HepG2 (cell line): ENCODE measurements around the gene PLOD3. TPM values are rescaled to one million over a fixed set of nuclear protein-coding genes. Genes with fewer than 3 reads are reported as not detected.

Source experiments
- ATAC-seq: fragments of 200-7000 bp; cut with Tn5 transposase; 3 replicates; pipeline ENCODE4 v1.9.1; 2020; ENCODE audit warnings: mild to moderate bottlenecking, moderate library complexity
- BruUV-seq: library from RNA; stranded (reverse); fragments of 400-500 nt; replicated peaks from 2 replicates; lab custom pipeline; 2021; lab: Mats Ljungman, UMichigan
- CTCF ChIA-PET: fragments of 300-600 bp; formaldehyde crosslinking; extraction: SDS; loops from one replicate; lab custom pipeline; 2021; ENCODE audit warnings: low total read pairs, inconsistent platforms, low intra/inter-chr PET ratio; lab: Yijun Ruan, JAX
- POLR2A ChIA-PET: fragments of 350-600 bp; sonication (Branson Sonifier 250); formaldehyde crosslinking; loops from one replicate; lab custom pipeline; 2020; ENCODE audit warnings: antibody characterized with exemption, inconsistent platforms; lab: Yijun Ruan, JAX
- DNase-seq: peaks from one replicate; pipeline ENCODE4 v3.0.0-alpha.2; 2015; ENCODE audit warnings: low spot score
- FAIRE-seq: peaks from 3 replicates; lab custom pipeline; 2011; peaks lifted over from hg19 to GRCh38; lab: Jason Lieb, UNC
- H2AFZ ChIP-seq: one replicate; pipeline ENCODE4 v1.6.1; 2011; ENCODE audit warnings: low read length, inconsistent platforms
- H3K27ac ChIP-seq: fragments of 300-600 bp; 3 replicates; pipeline ENCODE4 v1.8.0; 2011; ENCODE audit warnings: mixed run types, mild to moderate bottlenecking, mixed read lengths, low read length, inconsistent platforms; ENCODE audit not compliant: insufficient read depth; ENCODE audit errors: extremely low read length
- H3K27me3 ChIP-seq, 2 experiments: fragments of 200-600 bp in 1 of 2; 2 replicates in 1 of 2; 3 replicates in 1 of 2; pipeline versions ENCODE4 v1.6.0 to v1.8.0; 2011; ENCODE audit warnings: low read length in 2 of 2, mild to moderate bottlenecking in 2 of 2, moderate library complexity in 2 of 2, inconsistent platforms in 1 of 2; ENCODE audit not compliant: insufficient read depth in 2 of 2, control insufficient read depth in 1 of 2
- H3K36me3 ChIP-seq, 2 experiments: fragments of 200-600 bp in 1 of 2; replicated peaks in 1 of 2; 2 replicates in 1 of 2; 3 replicates in 1 of 2; pipeline versions ENCODE4 v1.5.1 to v1.8.0; 2011; ENCODE audit warnings: low read length in 2 of 2, inconsistent platforms in 1 of 2; ENCODE audit not compliant: insufficient read depth in 2 of 2, control insufficient read depth in 1 of 2
- H3K4me1 ChIP-seq: 2 replicates; pipeline ENCODE4 v1.5.1; 2012; ENCODE audit warnings: low read length, inconsistent platforms; ENCODE audit not compliant: insufficient read depth
- H3K4me2 ChIP-seq: 2 replicates; pipeline ENCODE4 v1.6.0; 2011; ENCODE audit warnings: low read depth, low read length, inconsistent platforms
- H3K4me3 ChIP-seq, 3 experiments: fragments of 200-600 bp in 1 of 3; sonication (generic), shearing (Covaris generic) in 1 of 3; replicated peaks in 1 of 3; 2 replicates each; pipeline ENCODE4 v1.5.1; 2011 to 2016; ENCODE audit warnings: low read length in 3 of 3, inconsistent platforms in 2 of 3, low read depth in 2 of 3, mild to moderate bottlenecking in 2 of 3, control low read depth in 1 of 3, mixed read lengths in 1 of 3; ENCODE audit not compliant: insufficient read depth in 1 of 3
- H3K79me2 ChIP-seq: one replicate; pipeline ENCODE4 v1.6.1; 2011; ENCODE audit warnings: low read length, inconsistent platforms; ENCODE audit not compliant: insufficient read depth
- H3K9ac ChIP-seq: 2 replicates; pipeline ENCODE4 v1.6.0; 2011; ENCODE audit warnings: mild to moderate bottlenecking, low read depth, low read length, inconsistent platforms; ENCODE audit not compliant: insufficient read depth
- H3K9me3 ChIP-seq: 2 replicates; pipeline ENCODE4 v1.5.1; 2012; ENCODE audit warnings: mild to moderate bottlenecking, low read length
- H4K20me1 ChIP-seq: 2 replicates; pipeline ENCODE4 v1.6.0; 2011; ENCODE audit warnings: inconsistent platforms, mild to moderate bottlenecking, low read length, moderate library complexity; ENCODE audit not compliant: insufficient read depth
- DPF2 ChIP-seq: sonication (generic); formaldehyde crosslinking; IDR thresholded peaks from 2 replicates; pipeline ENCODE4 v1.4.0; 2020; ENCODE audit warnings: mild to moderate bottlenecking, low read depth, missing genetic modification reagents, borderline replicate concordance
- FLYWCH1 ChIP-seq: sonication (generic); formaldehyde crosslinking; IDR thresholded peaks from 2 replicates; pipeline ENCODE4 v1.8.1; 2023; ENCODE audit warnings: mild to moderate bottlenecking, missing genetic modification reagents
- FOSL2 ChIP-seq: sonication (generic); formaldehyde crosslinking; IDR thresholded peaks from 2 replicates; pipeline ENCODE4 v1.4.0; 2020; ENCODE audit warnings: missing genetic modification reagents
- GATA4 ChIP-seq: sonication (generic); IDR thresholded peaks from 2 replicates; pipeline ENCODE4 v1.6.1; 2016; ENCODE audit warnings: antibody characterized with exemption, low read depth, borderline replicate concordance
- SPEN ChIP-seq: sonication (generic); formaldehyde crosslinking; IDR thresholded peaks from 2 replicates; pipeline ENCODE4 v1.5.1; 2020; ENCODE audit warnings: low read depth, mild to moderate bottlenecking, missing genetic modification reagents
- ZBTB1 ChIP-seq: sonication (generic); formaldehyde crosslinking; IDR thresholded peaks from 2 replicates; pipeline ENCODE4 v1.4.0; 2020; ENCODE audit warnings: missing genetic modification reagents, borderline replicate concordance
- ZBTB49 ChIP-seq: sonication (generic); formaldehyde crosslinking; IDR thresholded peaks from 2 replicates; pipeline ENCODE4 v1.4.0; 2020; ENCODE audit warnings: missing genetic modification reagents, borderline replicate concordance
- ZNF558 ChIP-seq: sonication (generic); formaldehyde crosslinking; IDR thresholded peaks from 2 replicates; pipeline ENCODE4 v1.9.0; 2022; ENCODE audit warnings: mild to moderate bottlenecking, missing genetic modification reagents, borderline replicate concordance
- ZNF567 ChIP-seq: sonication (generic); formaldehyde crosslinking; IDR thresholded peaks from 2 replicates; pipeline ENCODE4 v1.8.1; 2023; ENCODE audit warnings: mild to moderate bottlenecking, missing genetic modification reagents, borderline replicate concordance
- ZNF615 ChIP-seq: sonication (generic); formaldehyde crosslinking; IDR thresholded peaks from 2 replicates; pipeline ENCODE4 v1.5.0; 2020; ENCODE audit warnings: mild to moderate bottlenecking, missing genetic modification reagents, borderline replicate concordance
- ZNF720 ChIP-seq: sonication (generic); formaldehyde crosslinking; IDR thresholded peaks from 2 replicates; pipeline ENCODE4 v1.4.0; 2020; ENCODE audit warnings: missing genetic modification reagents
- ZNF770 ChIP-seq: sonication (generic); formaldehyde crosslinking; IDR thresholded peaks from 2 replicates; pipeline ENCODE4 v1.5.0; 2020; ENCODE audit warnings: mild to moderate bottlenecking, missing genetic modification reagents
- ZNF800 ChIP-seq: sonication (generic); formaldehyde crosslinking; IDR thresholded peaks from 2 replicates; pipeline ENCODE4 v1.4.0; 2020; ENCODE audit warnings: missing genetic modification reagents
- WGBS: methylation state at CpG from one replicate; pipeline ENCODE4 v1.1.6; 2017; ENCODE audit warnings: low lambda C conversion rate; 5-methylcytosine and 5-hydroxymethylcytosine counted together
- in situ Hi-C: cut with HindIII; loops from 2 replicates; pipeline ENCODE4 v1.10.0; 2017; ENCODE audit warnings: low pct_unique_long_range_greater_than_20kb; ENCODE audit not compliant: extremely low pct_ligation_motif_present
- intact Hi-C: fragments of 100-400 bp; cut with micrococcal nuclease; formaldehyde crosslinking; loops from one replicate; pipeline ENCODE4 v1.10.0; 2022; ENCODE audit not compliant: unreplicated experiment
- polyA plus RNA-seq, 8 experiments: library from polyadenylated mRNA; depleted of rRNA in 3 of 8; stranded (reverse) in 7 of 8; unstranded in 1 of 8; fragments of >200 nt; fragmentation: Illumina TruSeq in 4 of 8; extraction: Trizol in 4 of 8; gene quantifications; 2 replicates each; pipeline versions ENCODE4 v1.2.1 to v1.2.3, GENCODE V29; 2011 to 2016; ENCODE audit warnings: low read depth in 4 of 8, missing spikeins in 1 of 8, mixed read lengths in 1 of 8; ENCODE audit not compliant: insufficient read depth in 1 of 8
- total RNA-seq, 5 experiments: library from RNA; depleted of rRNA; stranded (reverse); fragments of >200 nt; fragmentation: Illumina TruSeq; extraction: Trizol; gene quantifications; 2 replicates each; pipeline ENCODE4 v1.2.3, GENCODE V29; 2016; ENCODE audit warnings: low read depth in 1 of 5
- TF ChIP-seq, protein P1 (sequence below): sonication (generic); formaldehyde crosslinking; IDR thresholded peaks from 2 replicates; pipeline ENCODE4 v1.5.0; 2020; ENCODE audit warnings: missing genetic modification reagents
- TF ChIP-seq, protein P2 (sequence below): sonication (generic); formaldehyde crosslinking; IDR thresholded peaks from 2 replicates; pipeline ENCODE4 v1.4.0; 2020; ENCODE audit warnings: missing genetic modification reagents

Gene PLOD3
- total and polyA plus RNA-seq, 2 of the 13 experiments (the other 11 are each of a cell fraction or from before 2014, with no cell fraction given) = 65.8 to 67.4 TPM

DNA sequence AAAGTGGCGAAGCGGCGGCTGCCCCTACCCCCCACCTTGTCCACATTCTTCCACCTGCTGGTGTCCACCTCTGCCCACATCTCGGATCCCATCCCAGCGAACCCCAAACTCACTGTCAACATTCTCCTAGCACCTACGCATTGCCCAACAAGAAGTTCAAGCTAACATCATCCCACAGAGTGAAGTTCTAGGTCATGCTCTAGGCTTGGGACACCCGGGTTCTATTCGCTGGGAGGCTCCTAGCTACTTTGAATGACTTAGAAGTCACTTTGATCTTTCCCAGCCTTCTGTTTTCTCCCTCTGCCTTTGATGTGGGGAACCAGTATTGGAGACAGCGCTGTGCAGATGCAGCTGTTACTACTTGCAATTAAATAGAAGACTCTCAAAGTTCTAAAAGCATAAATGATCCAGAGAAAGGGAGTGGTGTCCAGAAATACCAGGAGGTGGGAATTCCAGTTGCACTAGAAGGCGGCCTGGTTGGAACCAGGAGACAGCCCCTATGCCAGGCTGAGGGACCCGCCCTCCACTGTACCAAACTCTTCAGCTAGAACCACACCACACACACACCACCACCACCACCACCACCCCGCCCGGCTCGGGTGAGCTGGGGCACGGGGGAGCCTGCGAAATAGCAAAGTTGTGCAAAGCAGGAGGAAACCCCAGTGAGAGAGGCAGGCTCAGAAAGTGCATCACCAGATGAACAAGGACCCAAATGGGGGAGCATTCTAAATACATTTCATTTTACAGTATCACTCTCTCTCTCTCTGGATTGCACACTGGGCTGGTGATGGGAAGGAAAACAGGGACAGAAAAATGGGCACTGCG is 46.6 kb downstream of the PLOD3 start:
- no peaks in the 10 kb centered on the region for H3K9me3 ChIP-seq
- no peaks in the 10 kb centered on the region for H4K20me1 ChIP-seq
- no peak overlapping the region for H3K4me2 ChIP-seq
- no peaks in the 10 kb centered on the region for H3K79me2 ChIP-seq
- ChIA-PET POLR2A (no interaction called here), CTCF (interaction anchor here (1.4 to 2.7 kb wide), 3 partner anchors 21 to 76 kb away, joined by 4 to 14 read pairs (median 7); no protein-coding TSS in a partner anchor)
- no peak overlapping the region for H2AFZ ChIP-seq
- H3K4me3 ChIP-seq = no peak overlapping the region
- no peak overlapping the region for H3K27ac ChIP-seq
- H3K36me3 ChIP-seq = no peaks in the 10 kb centered on the region
- 4% methylated on average over 14 of the region's 17 CpGs for WGBS
- BruUV-seq = no TSS peak
- H3K9ac ChIP-seq = no peak overlapping the region
- no peak for DNase-seq
- ATAC-seq = no peak
- H3K27me3 ChIP-seq = peaks cover 15 to 80% of the 10 kb centered on the region in 2 experiments
- in situ Hi-C loops (no loop called here), intact Hi-C loops (no loop called here)
- FAIRE-seq = no peak
- H3K4me1 ChIP-seq = peaks cover 51% of the 10 kb centered on the region
- TF ChIP-seq ZNF720 (CRISPR knock-in tag) (no peak), ZNF558 (CRISPR knock-in tag) (no peak), ZBTB49 (CRISPR knock-in tag) (no peak), ZNF615 (CRISPR knock-in tag) (no peak), SPEN (CRISPR knock-in tag) (no peak), ZNF800 (CRISPR knock-in tag) (no peak), FOSL2 (no peak), GATA4 (no peak), ZBTB1 (CRISPR knock-in tag) (no peak), ZNF567 (CRISPR knock-in tag) (no peak), ZNF770 (CRISPR knock-in tag) (no peak), FLYWCH1 (no peak), DPF2 (CRISPR knock-in tag) (no peak)
- TF ChIP-seq, protein P1, sequence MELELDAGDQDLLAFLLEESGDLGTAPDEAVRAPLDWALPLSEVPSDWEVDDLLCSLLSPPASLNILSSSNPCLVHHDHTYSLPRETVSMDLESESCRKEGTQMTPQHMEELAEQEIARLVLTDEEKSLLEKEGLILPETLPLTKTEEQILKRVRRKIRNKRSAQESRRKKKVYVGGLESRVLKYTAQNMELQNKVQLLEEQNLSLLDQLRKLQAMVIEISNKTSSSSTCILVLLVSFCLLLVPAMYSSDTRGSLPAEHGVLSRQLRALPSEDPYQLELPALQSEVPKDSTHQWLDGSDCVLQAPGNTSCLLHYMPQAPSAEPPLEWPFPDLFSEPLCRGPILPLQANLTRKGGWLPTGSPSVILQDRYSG (CRISPR knock-in tag) = no peak
- TF ChIP-seq, protein P2, sequence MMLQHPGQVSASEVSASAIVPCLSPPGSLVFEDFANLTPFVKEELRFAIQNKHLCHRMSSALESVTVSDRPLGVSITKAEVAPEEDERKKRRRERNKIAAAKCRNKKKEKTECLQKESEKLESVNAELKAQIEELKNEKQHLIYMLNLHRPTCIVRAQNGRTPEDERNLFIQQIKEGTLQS (CRISPR knock-in tag) = no peak
